CD4-positive, alpha-beta T cell treated with Interleukin-15 for 4 hours (primary cell): ENCODE measurements around the gene TNFRSF19.
"Not testable (repeated sequence)": the region's sequence is repeated elsewhere in the genome, so short reads cannot be mapped to it uniquely, and the experiment has no call there.

ENCODE experiments used
- DNase-seq: peaks from one replicate; pipeline ENCODE4 v3.0.0-alpha.2; 2020; ENCODE audit warnings: low spot score

Gene TNFRSF19

DNA sequence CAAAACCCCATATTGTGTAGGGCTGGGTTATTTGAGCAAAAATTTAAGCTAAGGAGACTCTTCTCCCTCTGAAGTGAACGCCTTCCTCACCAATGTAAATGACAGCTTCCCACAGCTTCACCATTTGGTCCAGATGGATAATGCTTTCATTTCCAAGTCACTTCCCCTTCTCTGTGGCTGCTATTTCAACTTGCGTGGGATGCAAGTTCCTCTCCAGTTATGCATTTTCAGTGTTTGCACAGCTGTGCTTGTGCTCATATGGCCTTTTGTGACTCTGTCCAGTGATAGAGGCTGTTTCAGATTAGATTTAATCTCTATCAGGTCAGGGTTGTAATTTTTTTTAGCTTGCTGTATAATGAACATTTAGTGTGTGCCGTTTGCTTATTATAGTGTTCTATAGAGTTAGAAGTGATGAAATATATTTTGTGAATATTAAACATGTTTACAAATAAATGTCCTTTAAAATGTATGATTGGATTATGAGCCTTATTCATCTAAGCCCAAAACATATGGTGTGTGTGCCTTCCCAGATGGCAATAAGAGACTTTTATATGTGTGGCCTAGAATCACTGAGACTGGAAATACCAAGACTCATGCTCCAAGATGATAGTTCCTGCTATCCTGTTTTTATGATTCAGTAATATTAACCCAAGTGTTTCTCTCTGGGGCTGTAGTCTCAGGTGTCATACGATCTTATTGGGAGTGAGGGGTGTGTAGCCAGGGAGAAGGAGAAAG lies 86.6 kb downstream of the TNFRSF19 start:
- no peak for DNase-seq

DNA sequence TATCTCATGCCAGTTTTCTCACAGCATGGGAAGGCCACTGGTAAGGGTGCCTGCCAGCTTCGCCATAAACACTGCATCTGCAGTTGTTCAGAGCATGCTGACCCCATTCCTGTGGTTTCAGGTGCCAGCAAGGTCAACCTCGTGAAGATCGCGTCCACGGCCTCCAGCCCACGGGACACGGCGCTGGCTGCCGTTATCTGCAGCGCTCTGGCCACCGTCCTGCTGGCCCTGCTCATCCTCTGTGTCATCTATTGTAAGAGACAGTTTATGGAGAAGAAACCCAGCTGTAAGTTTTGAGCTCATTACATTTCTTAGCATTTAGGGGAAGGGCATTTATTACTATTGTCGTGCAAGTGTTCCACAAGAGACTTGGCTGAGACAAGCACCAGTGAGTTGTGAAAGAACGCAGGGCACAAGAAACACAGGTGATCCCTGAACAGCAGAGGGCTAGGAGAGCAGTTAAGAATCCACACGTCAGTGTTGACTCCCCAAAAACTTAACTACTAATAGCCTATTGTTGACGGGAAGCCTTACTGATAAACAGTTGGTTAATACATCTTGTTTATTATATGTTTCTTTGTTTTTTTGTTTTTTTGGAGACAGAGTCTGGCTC lies 88.8 kb downstream of the TNFRSF19 start:
- DNase-seq = no peak

DNA sequence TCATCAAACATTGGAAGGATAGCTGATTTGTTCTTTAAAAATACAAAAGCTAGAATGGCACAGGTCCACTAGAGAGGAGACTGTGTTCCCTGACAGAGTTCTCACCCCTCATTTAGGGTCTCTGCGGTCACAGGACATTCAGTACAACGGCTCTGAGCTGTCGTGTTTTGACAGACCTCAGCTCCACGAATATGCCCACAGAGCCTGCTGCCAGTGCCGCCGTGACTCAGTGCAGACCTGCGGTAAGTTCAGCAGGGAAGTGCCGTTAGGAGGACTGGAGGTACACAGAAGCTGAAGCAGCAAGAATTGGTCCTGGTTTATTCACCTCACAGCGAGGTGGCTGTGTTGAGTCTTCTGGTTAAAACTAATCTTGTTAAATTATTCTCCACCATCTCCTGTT lies 90.0 kb downstream of the TNFRSF19 start:
- DNase-seq = no peak

DNA sequence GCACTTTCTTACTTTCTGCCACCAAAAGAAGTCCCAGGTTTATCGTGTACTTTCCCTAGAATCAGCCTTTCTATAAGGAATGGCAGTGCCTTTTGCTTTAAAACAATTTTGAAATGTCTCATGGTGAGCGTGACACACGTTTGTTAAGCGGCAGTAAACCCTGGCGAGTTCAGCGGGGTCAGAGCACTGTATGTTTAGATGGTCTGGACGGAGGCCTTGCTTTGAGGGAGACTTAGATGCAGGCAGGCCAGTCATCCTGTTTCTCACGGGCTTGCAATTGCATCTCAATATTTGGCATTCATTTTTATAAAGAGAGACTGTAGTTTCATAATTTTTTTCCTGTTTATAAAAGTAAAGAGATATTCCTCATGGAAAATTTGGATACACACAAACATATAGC lies 96.4 kb downstream of the TNFRSF19 start:
- no peak for DNase-seq

DNA sequence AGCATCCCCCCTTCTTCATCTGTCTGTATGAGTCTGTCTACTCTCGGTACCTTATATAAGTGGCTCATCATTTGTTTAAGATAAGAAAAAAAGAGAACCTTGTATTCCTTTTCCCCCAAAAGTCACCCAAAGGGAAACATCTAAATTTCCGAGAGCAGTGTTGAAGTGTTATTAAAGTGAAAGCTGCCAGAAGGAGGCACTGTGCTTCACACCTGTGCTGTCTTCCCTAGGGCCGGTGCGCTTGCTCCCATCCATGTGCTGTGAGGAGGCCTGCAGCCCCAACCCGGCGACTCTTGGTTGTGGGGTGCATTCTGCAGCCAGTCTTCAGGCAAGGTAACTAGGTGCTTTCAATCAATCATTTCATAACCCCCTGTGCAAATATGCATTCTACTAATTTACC lies 97.5 kb downstream of the TNFRSF19 start:
- no peak for DNase-seq

DNA sequence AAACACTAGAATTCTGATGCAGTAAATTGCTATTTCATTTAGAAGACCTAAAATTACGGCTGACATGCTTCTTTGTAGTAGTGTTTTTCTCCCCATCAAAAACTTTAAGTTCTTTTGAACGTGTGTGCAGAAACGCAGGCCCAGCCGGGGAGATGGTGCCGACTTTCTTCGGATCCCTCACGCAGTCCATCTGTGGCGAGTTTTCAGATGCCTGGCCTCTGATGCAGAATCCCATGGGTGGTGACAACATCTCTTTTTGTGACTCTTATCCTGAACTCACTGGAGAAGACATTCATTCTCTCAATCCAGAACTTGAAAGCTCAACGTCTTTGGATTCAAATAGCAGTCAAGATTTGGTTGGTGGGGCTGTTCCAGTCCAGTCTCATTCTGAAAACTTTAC lies 98.3 kb downstream of the TNFRSF19 start:
- no peak for DNase-seq

DNA sequence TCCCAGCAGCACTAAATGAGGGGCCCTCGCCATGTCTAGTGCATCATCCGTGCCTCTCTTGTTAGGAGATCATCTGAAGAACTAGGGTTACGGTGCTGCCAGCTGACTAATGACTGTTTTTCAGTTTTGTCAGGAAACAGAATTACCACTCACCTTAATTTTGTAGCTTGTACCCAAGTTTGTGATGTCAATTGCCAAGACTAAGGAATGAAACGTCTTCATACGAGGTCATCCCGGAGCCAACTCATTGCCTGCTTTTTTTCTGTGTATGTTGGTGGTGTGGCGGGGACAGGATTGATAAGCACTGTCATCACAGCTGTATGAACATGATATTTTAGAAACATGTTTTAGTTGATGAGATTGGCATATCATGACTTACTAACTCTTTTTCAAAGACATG lies 100.6 kb downstream of the TNFRSF19 start:
- DNase-seq = no peak

DNA sequence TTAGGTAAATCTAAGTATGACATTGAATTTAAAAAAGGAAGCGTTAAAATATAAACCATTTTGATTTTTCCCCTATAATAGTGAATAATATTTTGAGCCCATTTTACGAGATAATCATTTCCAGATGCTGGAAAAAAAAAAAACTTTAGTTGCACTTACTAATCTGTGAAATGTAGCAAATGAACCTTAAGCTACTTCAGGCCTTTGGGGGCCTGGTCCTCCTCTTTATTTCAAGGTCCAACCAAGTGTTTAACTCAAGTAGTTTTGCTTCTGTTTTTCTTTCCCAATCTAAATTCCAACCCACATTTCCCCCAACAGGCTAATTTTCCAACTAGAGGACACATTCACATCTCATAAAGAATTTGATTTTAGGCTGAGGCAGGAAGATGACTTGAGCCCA lies 101.2 kb downstream of the TNFRSF19 start:
- DNase-seq = no peak

DNA sequence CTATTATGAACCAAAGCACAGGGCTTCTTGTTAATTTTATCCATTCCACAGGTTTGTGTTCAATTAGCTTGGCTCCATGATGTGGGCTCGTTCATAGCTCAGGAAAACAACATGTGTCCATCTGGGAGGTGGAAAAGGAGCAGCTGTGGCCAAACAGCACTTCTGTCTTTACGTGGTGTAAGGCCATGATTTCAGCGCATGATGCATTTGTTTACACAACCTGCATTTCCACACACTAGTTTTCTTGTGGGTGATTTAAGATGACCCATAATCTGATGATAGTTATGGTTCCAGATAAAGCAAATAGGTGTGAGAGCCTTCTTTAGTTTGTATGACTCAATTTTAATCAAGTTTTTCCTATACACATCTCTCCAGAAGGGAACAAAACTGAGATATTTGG lies 101.7 kb downstream of the TNFRSF19 start:
- DNase-seq = no peak

DNA sequence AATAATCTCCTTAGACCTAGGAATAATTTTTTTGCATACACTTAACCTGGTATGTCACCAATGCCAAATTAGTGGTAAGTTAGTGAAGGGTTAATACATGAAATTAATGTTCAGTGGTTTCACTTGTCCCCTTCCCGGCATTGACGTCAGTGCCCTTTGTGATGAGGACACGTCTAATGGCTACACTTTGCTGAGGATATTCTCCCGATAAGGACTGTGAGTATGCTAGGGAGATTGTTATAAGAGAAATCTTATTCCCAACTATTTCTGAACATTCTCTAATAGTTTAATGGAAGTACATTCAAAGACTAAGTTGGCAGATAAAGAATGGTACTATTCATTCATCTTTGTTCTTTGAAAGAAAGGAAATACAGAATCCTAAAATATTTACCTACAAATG lies 102.4 kb downstream of the TNFRSF19 start:
- DNase-seq = no peak

DNA sequence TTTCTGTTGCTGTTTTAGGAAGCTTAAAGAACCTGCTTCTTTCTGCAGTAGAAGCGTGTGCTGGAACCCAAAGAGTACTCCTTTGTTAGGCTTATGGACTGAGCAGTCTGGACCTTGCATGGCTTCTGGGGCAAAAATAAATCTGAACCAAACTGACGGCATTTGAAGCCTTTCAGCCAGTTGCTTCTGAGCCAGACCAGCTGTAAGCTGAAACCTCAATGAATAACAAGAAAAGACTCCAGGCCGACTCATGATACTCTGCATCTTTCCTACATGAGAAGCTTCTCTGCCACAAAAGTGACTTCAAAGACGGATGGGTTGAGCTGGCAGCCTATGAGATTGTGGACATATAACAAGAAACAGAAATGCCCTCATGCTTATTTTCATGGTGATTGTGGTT lies 103.1 kb downstream of the TNFRSF19 start:
- DNase-seq = no peak

DNA sequence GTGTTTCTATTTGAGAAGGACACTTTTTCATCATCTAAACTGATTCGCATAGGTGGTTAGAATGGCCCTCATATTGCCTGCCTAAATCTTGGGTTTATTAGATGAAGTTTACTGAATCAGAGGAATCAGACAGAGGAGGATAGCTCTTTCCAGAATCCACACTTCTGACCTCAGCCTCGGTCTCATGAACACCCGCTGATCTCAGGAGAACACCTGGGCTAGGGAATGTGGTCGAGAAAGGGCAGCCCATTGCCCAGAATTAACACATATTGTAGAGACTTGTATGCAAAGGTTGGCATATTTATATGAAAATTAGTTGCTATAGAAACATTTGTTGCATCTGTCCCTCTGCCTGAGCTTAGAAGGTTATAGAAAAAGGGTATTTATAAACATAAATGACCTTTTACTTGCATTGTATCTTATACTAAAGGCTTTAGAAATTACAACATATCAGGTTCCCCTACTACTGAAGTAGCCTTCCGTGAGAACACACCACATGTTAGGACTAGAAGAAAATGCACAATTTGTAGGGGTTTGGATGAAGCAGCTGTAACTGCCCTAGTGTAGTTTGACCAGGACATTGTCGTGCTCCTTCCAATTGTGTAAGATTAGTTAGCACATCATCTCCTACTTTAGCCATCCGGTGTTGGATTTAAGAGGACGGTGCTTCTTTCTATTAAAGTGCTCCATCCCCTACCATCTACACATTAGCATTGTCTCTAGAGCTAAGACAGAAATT lies 103.8 kb downstream of the TNFRSF19 start:
- DNase-seq = no peak

DNA sequence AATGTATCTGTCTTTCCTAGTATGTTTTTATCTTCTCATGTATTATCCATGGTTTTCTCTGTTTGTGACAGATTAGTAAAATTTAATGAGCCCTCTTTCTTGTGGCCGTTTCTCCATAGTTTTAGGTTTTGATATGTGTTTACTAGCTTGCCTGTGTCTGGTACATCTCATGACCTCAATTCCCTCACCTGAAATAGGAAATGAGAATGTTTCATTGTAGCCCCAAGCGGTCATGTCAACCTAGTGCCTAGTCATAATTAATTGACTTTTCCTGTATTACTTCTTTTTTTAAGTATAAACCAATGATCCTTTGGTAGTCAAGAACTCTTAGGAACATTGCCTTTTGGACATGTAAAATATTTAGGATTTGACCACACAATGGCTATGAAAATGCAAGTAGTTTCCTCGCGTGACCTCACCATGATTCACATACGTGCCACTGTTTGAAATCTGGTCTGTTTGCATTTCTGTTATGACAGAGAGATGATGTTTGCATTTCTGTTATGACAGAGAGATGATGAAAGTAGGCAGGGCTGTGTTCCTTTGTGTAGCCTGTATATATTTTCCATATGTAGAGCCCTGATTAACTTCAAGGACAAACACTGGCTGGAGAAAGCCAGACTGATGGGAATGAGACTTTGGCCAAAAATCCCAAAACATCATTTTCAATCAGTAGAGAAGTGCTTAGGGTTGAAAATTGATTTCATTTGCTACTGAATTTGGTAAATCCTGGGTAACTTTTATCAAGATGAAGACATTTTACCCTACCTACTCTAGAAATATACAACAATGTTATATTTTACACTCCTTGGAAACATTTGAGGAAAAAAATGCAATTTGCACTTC lies 104.8 kb downstream of the TNFRSF19 start:
- DNase-seq = no peak

DNA sequence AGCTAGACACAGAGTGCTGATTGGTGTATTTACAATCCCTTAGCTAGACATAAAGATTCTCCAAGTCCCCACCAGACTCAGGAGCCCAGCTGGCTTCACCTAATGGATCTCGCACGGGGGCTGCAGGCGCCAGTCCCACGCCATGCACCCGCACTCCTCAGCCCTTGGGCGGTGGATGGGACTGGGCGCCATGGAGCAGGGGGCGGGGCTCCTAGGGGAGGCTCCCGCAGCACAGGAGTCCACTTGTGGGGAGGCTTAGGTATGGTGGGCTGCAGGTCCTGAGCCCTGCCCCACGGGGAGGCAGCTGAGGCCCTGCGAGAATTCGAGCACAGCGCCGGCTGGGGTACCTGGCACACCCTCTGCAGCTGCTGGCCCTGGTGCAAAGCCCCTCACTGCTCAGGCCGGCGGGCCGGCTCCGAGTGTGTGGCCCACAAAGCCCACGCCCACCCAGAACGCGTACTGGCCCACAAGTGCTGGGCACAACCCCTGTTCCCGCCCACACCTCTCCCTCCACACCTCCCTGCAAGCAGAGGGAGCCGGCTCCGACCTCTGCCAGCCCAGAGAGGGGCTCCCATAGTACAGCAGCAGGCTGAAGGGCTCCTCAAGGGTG lies 107.6 kb downstream of the TNFRSF19 start:
- DNase-seq = not testable (repeated sequence)

DNA sequence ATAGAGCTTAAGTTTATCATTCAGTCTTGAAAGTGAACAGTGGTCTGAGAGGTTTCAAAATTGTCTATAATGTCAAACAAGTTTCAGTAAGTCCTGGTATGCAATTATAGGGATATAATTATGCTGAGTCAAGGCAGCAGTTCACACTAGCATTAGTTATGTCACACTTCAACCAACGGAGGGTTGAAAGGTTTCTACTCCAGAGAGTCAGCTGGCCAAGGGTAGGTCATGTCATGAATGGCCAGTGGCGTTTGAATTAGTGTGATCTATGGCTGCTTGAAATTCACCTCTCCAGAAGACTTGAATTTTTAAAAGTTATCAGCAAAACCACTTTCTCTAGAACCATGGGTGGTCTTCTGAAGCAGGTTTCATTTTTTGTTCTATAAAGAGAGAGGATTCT lies 108.6 kb downstream of the TNFRSF19 start:
- DNase-seq = no peak

DNA sequence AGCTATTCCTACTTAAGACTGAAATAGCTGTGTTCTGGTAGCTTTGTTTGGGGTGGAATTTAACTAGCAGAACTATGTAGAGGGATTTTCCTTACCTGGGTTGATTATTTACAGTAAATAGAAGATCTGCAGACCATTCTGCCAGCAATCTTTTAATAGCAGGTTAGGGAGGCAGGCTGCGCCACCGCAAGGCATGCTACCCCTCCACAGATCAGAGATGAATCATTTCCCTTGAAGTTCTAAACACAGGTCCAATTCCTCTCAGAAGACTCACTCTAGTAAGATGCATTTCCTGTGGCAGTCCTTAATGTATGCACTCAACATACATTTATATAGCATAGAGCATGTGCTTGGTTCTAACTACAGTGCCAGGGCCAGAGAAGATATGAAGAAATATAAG lies 109.0 kb downstream of the TNFRSF19 start:
- no peak for DNase-seq

DNA sequence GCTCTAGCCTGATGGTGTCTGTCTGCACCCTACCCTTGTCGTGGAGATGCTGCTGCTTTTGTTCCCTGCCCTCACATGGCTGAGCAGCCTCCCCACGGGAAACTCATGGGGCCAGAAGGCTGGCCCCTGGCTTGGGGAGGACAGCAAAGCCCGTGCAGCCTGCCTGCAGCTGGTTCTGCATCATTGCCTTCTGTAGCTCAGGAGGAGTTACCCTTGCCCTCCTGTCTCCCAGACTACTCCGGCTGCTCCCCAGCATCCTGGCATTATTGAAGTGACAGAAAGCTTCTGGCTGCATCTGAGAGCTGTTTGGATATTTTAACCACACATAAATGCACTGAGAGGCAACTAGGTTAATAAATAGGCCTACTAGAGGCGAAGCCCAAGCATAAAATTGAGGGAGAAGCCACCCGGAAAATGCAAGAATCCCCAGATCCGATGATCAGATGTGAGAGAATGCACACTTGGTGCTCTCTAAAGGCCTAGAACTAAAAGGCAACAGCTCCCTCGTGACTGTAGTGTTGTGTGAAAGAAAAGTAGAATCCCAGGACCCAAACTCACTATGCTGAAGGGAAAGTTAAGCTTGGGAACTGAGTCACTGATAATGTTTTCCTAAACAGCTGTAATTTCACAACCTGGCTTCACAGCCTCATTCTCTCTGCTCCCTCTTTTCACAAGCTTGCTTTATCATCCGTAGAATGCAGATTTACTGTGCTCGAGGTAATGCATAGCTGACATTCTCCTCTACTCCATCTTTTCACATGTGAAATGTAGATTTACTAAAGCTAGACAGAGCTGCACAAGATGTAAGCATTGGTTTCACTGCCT lies 110.8 kb downstream of the TNFRSF19 start:
- DNase-seq = no peak

DNA sequence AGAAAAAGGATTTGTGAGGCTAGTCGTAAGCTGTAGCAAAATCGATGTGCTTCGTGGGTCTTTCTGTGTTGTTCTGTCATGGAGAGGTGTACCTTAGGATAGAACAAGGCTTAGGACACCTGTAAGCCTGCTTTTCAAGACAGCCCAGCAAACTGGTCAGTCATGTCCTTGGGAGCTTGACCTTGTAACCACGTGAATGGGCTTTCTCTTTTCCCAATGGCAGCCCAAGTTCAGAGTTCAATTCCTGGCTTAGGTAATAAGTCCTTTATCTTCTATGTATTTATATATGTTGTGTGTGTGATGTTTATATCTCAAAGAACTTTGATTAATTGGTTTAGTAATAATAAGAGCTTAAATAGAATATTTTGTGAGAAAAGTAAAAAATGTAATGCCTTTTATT lies 112.9 kb downstream of the TNFRSF19 start:
- no peak for DNase-seq

DNA sequence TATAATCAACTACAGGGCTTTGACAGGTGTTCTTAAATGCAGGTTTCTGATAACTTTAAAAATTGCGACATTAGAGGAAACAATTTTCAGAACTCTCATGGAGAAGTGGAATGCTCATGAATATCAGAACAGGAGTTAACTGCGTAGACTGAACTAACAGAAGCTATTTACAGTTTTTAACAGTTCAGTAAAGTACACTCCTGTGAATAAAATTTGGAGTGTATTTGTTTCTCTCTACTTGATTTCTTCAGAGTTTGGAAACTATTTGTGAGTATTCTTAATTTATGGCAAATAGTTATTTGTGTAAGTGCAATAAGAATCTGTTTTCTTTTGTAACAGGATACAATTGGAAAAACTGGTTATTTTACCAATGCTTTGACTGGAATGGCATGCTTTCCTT lies 114.4 kb downstream of the TNFRSF19 start:
- no peak for DNase-seq

DNA sequence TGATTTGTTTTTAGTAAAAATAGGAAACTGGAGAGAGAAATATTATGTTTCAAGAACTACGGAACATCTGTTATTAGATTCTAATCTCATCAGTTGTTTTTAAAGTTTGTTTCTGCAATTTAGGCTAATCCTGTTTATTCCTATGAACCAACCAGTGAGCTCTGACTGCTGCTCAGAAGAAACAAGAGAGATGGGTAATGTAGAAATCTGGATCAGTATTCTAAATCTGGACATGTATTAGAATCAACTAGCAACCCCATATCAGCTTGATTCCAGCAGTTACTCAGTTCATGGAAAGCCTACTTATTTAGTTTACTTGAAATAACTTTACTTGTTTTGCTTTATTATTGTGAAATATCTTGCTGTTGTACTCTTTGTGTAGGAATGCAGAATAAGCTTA lies 115.2 kb downstream of the TNFRSF19 start:
- no peak for DNase-seq

DNA sequence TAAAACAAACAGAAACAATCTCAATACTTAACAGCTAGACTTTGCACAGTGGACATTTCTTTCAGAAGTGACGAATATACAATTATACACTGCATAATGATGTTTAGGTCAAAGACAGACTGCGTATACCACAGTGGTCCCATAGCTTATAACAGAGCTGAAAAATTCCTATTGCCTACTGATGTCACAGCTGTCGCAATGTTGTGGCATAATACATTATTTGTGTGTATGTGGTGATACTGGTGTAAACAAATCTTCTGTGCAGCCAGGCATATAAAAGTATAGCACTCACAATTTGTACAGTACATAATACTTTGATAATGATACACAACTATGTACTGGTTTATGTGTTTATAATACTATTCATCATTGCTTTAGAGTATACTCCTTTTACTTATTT lies 116.7 kb downstream of the TNFRSF19 start:
- no peak for DNase-seq
